Measurements from ENCODE around the gene ATN1.
"Not testable (repeated sequence)": the region's sequence is repeated elsewhere in the genome, so short reads cannot be mapped to it uniquely, and the experiment has no call there.

- not testable (repeated sequence) for TF ChIP-seq E2F6 (IDR thresholded peaks at IDR 0.05); KDM1A (IDR thresholded peaks at IDR 0.05; ENCODE audit: borderline replicate concordance, low read length)
- TF ChIP-seq, protein P1, sequence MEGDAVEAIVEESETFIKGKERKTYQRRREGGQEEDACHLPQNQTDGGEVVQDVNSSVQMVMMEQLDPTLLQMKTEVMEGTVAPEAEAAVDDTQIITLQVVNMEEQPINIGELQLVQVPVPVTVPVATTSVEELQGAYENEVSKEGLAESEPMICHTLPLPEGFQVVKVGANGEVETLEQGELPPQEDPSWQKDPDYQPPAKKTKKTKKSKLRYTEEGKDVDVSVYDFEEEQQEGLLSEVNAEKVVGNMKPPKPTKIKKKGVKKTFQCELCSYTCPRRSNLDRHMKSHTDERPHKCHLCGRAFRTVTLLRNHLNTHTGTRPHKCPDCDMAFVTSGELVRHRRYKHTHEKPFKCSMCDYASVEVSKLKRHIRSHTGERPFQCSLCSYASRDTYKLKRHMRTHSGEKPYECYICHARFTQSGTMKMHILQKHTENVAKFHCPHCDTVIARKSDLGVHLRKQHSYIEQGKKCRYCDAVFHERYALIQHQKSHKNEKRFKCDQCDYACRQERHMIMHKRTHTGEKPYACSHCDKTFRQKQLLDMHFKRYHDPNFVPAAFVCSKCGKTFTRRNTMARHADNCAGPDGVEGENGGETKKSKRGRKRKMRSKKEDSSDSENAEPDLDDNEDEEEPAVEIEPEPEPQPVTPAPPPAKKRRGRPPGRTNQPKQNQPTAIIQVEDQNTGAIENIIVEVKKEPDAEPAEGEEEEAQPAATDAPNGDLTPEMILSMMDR (IDR thresholded peaks at IDR 0.05; ENCODE audit: control extremely low read depth in 1 of 3, insufficient read depth in 1 of 3, low read depth in 1 of 3, low read length in 3 of 3): not testable (repeated sequence)
Measured at GRCh38 chr12:6889775-6890573, 37.8 kb upstream of the ATN1 start.

All from H1 (cell line).